HS-27A (cell line): ENCODE measurements around the gene FMNL2.

Source experiments
- DNase-seq: peaks from one replicate; pipeline ENCODE4 v3.0.0-alpha.2; 2012; ENCODE audit warnings: low read depth, missing footprints

Gene FMNL2

GRCh38 chr2:152617456-152618192 lies 282.6 kb downstream of the FMNL2 start:
- no peak for DNase-seq

GRCh38 chr2:152618193-152618564 lies 283.2 kb downstream of the FMNL2 start:
- DNase-seq, result no peak

- no peak for DNase-seq
Observed at GRCh38 chr2:152620208-152620607, 285.2 kb downstream of the FMNL2 start.

GRCh38 chr2:152620985-152621384 lies 286.0 kb downstream of the FMNL2 start:
- DNase-seq, result no peak

- no peak for DNase-seq
Observed at GRCh38 chr2:152622219-152622618, 287.2 kb downstream of the FMNL2 start.

- no peak for DNase-seq
Observed at GRCh38 chr2:152623076-152623740, 288.2 kb downstream of the FMNL2 start.

- DNase-seq, result no peak
Observed at GRCh38 chr2:152623775-152624174, 288.8 kb downstream of the FMNL2 start.

GRCh38 chr2:152624805-152625204 lies 289.8 kb downstream of the FMNL2 start:
- DNase-seq, result no peak

- DNase-seq, result no peak
Observed at GRCh38 chr2:152626911-152627339, 292.0 kb downstream of the FMNL2 start.

GRCh38 chr2:152627351-152627957 lies 292.5 kb downstream of the FMNL2 start:
- no peak for DNase-seq

GRCh38 chr2:152629202-152629601 lies 294.2 kb downstream of the FMNL2 start:
- DNase-seq, result no peak

- DNase-seq, result no peak
Observed at GRCh38 chr2:152630466-152630865, 295.5 kb downstream of the FMNL2 start.

- DNase-seq, result no peak
Observed at GRCh38 chr2:152632736-152633135, 297.8 kb downstream of the FMNL2 start.

- no peak for DNase-seq
Observed at GRCh38 chr2:152635635-152636298, 300.8 kb downstream of the FMNL2 start.

- DNase-seq, result no peak
Observed at GRCh38 chr2:152637251-152637650, 302.3 kb downstream of the FMNL2 start.

GRCh38 chr2:152638056-152638455 lies 303.1 kb downstream of the FMNL2 start:
- no peak for DNase-seq

GRCh38 chr2:152638590-152638989 lies 303.6 kb downstream of the FMNL2 start:
- no peak for DNase-seq

- DNase-seq, result no peak
Observed at GRCh38 chr2:152644189-152644873, 309.4 kb downstream of the FMNL2 start.

- no peak for DNase-seq
Observed at GRCh38 chr2:152646264-152646663, 311.3 kb downstream of the FMNL2 start.

GRCh38 chr2:152646775-152647174 lies 311.8 kb downstream of the FMNL2 start:
- DNase-seq, result peak; percentile 50

- no peak for DNase-seq
Observed at GRCh38 chr2:152647552-152647951, 312.6 kb downstream of the FMNL2 start.

GRCh38 chr2:152648336-152648735 lies 313.4 kb downstream of the FMNL2 start:
- DNase-seq, result no peak
